ENCODE data around the gene AR.

AR gene

GRCh38 chrX:67727576-67727975 lies 183.8 kb downstream of the AR start:
- DNase-seq (ENCODE audit: low read depth) = no peak

- DNase-seq (ENCODE audit: low read depth) = no peak
These were observed 186.5 kb downstream of the AR start for GRCh38 chrX:67730296-67730695.

- DNase-seq (ENCODE audit: low read depth) = no peak
These were observed 187.2 kb downstream of the AR start for GRCh38 chrX:67731061-67731460.

- no peak for DNase-seq (ENCODE audit: low read depth)
These were observed 189.0 kb downstream of the AR start for GRCh38 chrX:67732864-67733263.

- no peak for DNase-seq (ENCODE audit: low read depth)
These were observed 190.4 kb downstream of the AR start for GRCh38 chrX:67734111-67734753.

GRCh38 chrX:67749536-67749935 lies 205.7 kb downstream of the AR start:
- no peak for DNase-seq (ENCODE audit: low read depth)

GRCh38 chrX:67750694-67751093 lies 206.9 kb downstream of the AR start:
- no peak for DNase-seq (ENCODE audit: low read depth)

GRCh38 chrX:67759018-67759417 lies 215.2 kb downstream of the AR start:
- DNase-seq (ENCODE audit: low read depth) = no peak

GRCh38 chrX:67777148-67777547 lies 233.3 kb downstream of the AR start:
- no peak for DNase-seq (ENCODE audit: low read depth)

GRCh38 chrX:67779099-67779498 lies 235.3 kb downstream of the AR start:
- no peak for DNase-seq (ENCODE audit: low read depth)

Data from non-pigmented ciliary epithelial cell (primary cell).